NT2/D1 (cell line): ENCODE measurements around the gene LDLRAD4.

Experiments used
- DNase-seq: peaks from one replicate; pipeline ENCODE4 v3.0.0-alpha.2; 2011; ENCODE audit warnings: low read depth, low spot score
- H3K27me3 ChIP-seq: 2 replicates; pipeline ENCODE4 v1.6.0; 2011; ENCODE audit warnings: mild to moderate bottlenecking; ENCODE audit not compliant: insufficient read length, insufficient read depth
- H3K36me3 ChIP-seq: 2 replicates; pipeline ENCODE4 v1.6.1; 2011; ENCODE audit warnings: mild to moderate bottlenecking, low read length, mixed read lengths; ENCODE audit not compliant: insufficient read depth, insufficient read length
- H3K4me1 ChIP-seq: 2 replicates; pipeline ENCODE4 v1.5.1; 2011; ENCODE audit not compliant: insufficient read depth, insufficient read length
- H3K4me3 ChIP-seq: 2 replicates; pipeline ENCODE4 v1.5.1; 2011; ENCODE audit warnings: low read depth; ENCODE audit not compliant: insufficient read length
- H3K9ac ChIP-seq: 2 replicates; pipeline ENCODE4 v1.6.0; 2011; ENCODE audit warnings: low read depth; ENCODE audit not compliant: insufficient read length
- H3K9me3 ChIP-seq: 2 replicates; pipeline ENCODE4 v1.5.1; 2011; ENCODE audit warnings: mild to moderate bottlenecking, low read length; ENCODE audit not compliant: insufficient read depth
- SUZ12 ChIP-seq: IDR thresholded peaks from 2 replicates; pipeline ENCODE4 v1.6.1; 2011; ENCODE audit not compliant: insufficient read length, insufficient read depth; ENCODE audit errors: extremely low read depth
- YY1 ChIP-seq: IDR thresholded peaks from 2 replicates; pipeline ENCODE4 v1.6.1; 2011; ENCODE audit not compliant: insufficient read length, insufficient read depth
- ZNF274 ChIP-seq: IDR thresholded peaks from 2 replicates; pipeline ENCODE4 v1.6.1; 2011; ENCODE audit warnings: mild to moderate bottlenecking, low read depth, low read length

Gene LDLRAD4

DNA sequence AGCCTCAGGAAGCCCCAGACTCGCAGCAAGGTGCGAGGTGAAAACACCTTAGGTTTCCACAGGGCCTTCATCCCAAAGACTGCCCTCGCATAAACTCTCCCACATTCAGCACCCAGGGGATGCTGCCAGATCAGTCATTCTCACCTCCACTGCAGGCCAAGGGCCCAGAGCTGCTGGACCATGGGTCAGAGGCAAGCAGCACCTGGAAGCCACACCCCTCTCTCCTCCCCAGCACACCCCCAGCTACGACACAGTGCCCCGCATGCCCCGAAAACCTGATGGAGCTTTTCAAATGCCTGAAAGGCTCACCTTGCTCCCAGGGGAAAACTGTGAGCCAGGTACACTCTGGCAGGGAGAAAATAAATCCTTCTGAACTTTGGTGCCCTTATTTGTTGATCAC lies 31.9 kb upstream of the LDLRAD4 start:
- Histone ChIP-seq H3K27me3 (peaks cover 4% of the 10 kb centered on the region), H3K4me1 (peaks cover 4% of the 10 kb centered on the region), H3K9ac (no peak overlapping the region), H3K9me3 (peaks cover 5% of the 10 kb centered on the region; the same call in 1 of the 2 replicates), H3K36me3 (no peaks in the 10 kb centered on the region), H3K4me3 (no peak overlapping the region)
- TF ChIP-seq YY1 (no peak), ZNF274 (no peak), SUZ12 (no peak)
- no peak for DNase-seq

DNA sequence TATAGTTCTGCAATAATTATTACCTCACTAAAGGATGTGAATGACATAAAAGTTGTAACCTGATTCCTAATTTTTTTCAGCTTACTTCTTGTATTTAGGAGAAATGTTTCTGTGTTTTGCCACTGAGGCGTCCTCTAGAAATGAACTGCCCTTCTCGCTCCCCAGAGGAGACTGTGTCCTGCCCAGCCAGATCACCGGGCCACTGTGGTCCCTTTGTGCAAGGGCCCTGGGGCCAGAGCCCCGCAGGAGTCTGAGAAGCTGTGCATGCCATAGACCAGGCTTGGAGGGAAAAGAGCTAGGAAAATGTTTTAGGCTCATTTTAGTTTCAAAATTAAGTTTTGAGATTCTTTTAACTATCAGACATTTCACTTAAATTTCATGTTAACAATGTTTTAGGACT lies 31.1 kb upstream of the LDLRAD4 start:
- H3K4me1 ChIP-seq = peaks cover 3% of the 10 kb centered on the region
- TF ChIP-seq ZNF274 (no peak), SUZ12 (no peak), YY1 (no peak)
- peaks cover 4% of the 10 kb centered on the region for H3K27me3 ChIP-seq
- no peaks in the 10 kb centered on the region for H3K9me3 ChIP-seq
- H3K9ac ChIP-seq = no peak overlapping the region
- no peak overlapping the region for H3K4me3 ChIP-seq
- DNase-seq = no peak
- H3K36me3 ChIP-seq = no peaks in the 10 kb centered on the region

DNA sequence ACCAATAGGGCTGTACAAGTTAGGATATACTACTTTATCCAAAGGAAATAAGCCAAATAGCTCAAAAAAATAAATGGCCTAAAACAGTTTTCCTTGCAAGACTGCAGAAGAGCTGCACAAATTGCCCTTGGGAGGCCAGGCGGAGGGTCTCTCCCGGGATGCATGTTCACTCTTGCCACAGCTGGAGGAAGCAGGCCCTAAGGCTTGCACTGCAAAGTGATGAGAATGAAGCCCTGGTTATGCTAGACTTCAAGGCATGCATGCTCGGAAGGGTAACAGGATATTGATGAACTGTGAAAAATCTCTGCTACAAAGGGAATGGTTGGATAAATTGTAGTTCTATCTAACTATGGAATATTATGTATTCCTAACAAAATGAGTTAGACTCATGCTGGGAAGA lies 27.5 kb upstream of the LDLRAD4 start:
- Histone ChIP-seq H3K27me3 (no peaks in the 10 kb centered on the region), H3K36me3 (no peaks in the 10 kb centered on the region), H3K4me3 (no peak overlapping the region), H3K9me3 (no peaks in the 10 kb centered on the region), H3K4me1 (peaks cover 3% of the 10 kb centered on the region), H3K9ac (no peak overlapping the region)
- no peak for DNase-seq
- TF ChIP-seq ZNF274 (no peak), YY1 (no peak), SUZ12 (no peak)

DNA sequence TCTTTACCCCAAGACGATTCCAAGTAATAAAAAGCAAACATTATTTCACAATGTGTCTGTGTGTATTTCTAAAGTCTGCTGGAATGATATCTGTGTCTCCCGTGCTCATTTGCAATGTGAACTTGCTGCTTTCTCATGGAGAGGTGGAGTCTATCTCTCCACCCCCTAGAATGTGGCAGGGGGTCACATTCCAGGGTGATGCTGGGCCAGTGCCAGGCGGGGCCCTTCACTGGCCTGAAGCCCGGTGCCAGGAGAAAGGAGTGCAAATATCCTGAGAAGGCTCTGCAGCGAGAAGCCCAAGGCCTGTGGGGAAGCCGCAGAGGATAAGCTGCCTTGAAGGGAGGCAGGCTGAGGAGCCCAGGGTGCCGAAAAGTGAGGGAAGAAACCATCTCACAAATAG lies 26.8 kb upstream of the LDLRAD4 start:
- Histone ChIP-seq H3K36me3 (no peaks in the 10 kb centered on the region), H3K9ac (no peak overlapping the region), H3K9me3 (no peaks in the 10 kb centered on the region), H3K27me3 (no peaks in the 10 kb centered on the region), H3K4me3 (no peak overlapping the region), H3K4me1 (peaks cover 3% of the 10 kb centered on the region)
- no peak for TF ChIP-seq SUZ12
- TF ChIP-seq YY1 = no peak
- no peak for TF ChIP-seq ZNF274
- no peak for DNase-seq

DNA sequence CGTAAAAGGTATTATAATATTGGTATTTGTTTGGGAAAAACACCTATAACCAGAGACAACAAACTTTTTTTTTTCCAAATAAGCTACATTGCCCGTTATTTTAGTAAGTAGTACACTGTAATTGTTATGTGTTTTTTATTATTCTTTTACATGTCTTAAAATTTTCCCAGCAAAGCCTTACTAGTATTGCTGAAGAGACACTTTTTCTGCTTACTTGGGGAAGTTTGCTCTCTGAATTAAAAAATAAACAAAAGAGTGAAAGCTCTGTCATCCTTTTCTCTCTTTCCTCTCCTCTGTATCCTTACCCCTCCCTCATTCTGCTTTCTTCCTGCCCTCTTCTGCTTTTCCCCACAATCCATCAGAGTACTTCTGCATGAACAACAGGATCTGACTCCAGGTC lies 25.6 kb upstream of the LDLRAD4 start:
- Histone ChIP-seq H3K9me3 (no peaks in the 10 kb centered on the region), H3K36me3 (no peaks in the 10 kb centered on the region), H3K4me3 (no peak overlapping the region), H3K4me1 (peaks cover 3% of the 10 kb centered on the region), H3K9ac (no peak overlapping the region), H3K27me3 (no peaks in the 10 kb centered on the region)
- no peak for DNase-seq
- TF ChIP-seq SUZ12 = no peak
- no peak for TF ChIP-seq ZNF274
- no peak for TF ChIP-seq YY1

DNA sequence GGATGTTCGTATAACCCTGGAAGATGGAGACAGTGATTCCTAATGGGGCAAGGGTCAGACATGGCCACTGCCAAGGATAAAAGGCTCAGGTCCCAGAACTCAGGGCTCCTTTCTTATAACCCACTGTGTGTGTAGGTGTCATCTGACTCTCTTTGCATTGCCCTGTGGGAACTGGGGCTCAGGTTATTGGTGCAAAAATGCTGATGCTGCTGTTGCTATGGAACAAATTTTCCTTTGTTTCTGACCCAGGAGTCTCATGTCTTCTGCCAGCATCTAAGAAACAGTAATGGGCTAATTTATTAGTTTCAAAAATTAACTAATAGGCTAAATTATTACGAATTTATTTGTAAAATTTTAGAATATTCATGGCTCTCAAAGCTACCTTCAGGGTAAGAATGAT lies 24.3 kb upstream of the LDLRAD4 start:
- no peak overlapping the region for H3K9ac ChIP-seq
- no peak for DNase-seq
- no peaks in the 10 kb centered on the region for H3K36me3 ChIP-seq
- peaks cover 7% of the 10 kb centered on the region for H3K9me3 ChIP-seq
- TF ChIP-seq ZNF274 (no peak), SUZ12 (no peak), YY1 (no peak)
- no peak overlapping the region for H3K4me3 ChIP-seq
- peaks cover 3% of the 10 kb centered on the region for H3K4me1 ChIP-seq
- H3K27me3 ChIP-seq = no peaks in the 10 kb centered on the region

DNA sequence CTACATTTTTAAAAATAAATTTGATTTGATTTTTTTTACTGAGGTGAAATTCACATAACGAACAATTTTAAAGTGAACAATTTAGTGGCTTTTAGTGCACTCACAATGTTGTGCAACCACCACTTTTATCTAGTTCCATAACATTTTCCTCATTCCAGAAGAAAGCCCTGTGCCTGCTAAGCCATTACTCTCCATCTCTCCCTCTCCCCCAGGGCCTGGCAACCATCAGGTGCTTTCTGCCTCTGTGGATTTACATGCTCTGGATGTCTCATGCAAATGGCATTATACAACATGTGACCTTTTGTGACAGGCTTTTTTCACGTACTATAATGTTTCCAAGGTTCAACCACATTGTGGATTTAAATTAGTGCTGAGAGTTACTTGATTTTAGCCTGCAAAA lies 19.9 kb upstream of the LDLRAD4 start:
- TF ChIP-seq SUZ12 (no peak), YY1 (no peak), ZNF274 (no peak)
- DNase-seq = no peak
- no peak overlapping the region for H3K9ac ChIP-seq
- H3K27me3 ChIP-seq = no peaks in the 10 kb centered on the region
- peaks cover 18% of the 10 kb centered on the region for H3K9me3 ChIP-seq
- H3K36me3 ChIP-seq = no peaks in the 10 kb centered on the region
- H3K4me3 ChIP-seq = no peak overlapping the region
- no peaks in the 10 kb centered on the region for H3K4me1 ChIP-seq
